Measurements from ENCODE around the gene GSK3B.
"Not testable (repeated sequence)": the region's sequence is repeated elsewhere in the genome, so short reads cannot be mapped to it uniquely, and the experiment has no call there.

DNA sequence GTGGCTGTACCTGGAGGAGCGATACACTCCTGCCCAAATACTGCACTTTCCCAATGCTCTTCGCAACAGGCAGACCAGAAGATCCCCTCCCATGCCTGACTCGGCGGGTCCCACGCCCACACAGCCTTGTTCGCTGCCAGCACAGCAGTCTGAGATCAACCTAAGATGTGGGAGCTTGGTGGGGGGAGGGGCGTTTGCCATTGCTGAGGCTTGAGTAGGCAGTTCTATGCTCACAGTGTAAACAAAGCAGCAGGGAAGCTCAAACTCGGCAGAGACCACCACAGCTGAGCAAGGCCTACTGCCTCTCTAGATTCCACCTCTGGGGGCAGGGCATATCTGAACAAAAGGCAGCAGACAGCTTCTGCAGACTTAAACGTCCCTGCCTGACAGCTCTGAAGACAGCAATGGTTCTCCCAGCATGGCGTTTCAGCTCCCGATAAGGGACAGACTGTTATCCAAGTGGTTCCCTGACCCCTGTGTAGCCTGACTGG lies 90.2 kb downstream of the GSK3B start:
- TF ChIP-seq SMARCA5 (IDR thresholded peaks at IDR 0.05); RCOR1 (conservative IDR thresholded peaks at IDR 0.05; ENCODE audit: low read depth, low read length); TAF1 (IDR thresholded peaks at IDR 0.05; ENCODE audit: borderline replicate concordance, low read depth, low read length); POLR2A (IDR thresholded peaks at IDR 0.05; ENCODE audit: low read depth, low read length); POLR2AphosphoS5 (IDR thresholded peaks at IDR 0.05; ENCODE audit: low read length): not testable (repeated sequence)
